ENCODE measurements around the gene ICAM3.

DNA sequence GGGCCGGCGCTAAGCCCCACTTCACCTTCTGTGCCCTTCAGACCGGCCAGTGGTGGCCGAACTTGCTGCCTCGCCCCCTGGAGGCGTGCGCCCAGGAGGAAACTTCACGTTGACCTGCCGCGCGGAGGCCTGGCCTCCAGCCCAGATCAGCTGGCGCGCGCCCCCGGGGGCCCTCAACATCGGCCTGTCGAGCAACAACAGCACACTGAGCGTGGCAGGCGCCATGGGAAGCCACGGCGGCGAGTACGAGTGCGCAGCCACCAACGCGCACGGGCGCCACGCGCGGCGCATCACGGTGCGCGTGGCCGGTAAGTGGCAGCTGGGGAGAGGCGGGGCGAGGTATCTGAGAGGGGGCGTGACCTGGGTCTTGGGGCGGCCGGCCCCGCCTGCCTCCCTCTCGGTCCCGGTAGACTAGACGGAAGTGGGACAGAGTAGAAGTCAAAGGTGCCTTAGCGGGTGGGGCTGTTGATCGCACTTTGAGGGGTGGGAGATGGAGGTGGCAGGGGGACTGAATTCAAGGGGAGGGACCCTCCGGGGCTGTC lies 44.0 kb downstream of the ICAM3 start:
- TF ChIP-seq, protein P1, sequence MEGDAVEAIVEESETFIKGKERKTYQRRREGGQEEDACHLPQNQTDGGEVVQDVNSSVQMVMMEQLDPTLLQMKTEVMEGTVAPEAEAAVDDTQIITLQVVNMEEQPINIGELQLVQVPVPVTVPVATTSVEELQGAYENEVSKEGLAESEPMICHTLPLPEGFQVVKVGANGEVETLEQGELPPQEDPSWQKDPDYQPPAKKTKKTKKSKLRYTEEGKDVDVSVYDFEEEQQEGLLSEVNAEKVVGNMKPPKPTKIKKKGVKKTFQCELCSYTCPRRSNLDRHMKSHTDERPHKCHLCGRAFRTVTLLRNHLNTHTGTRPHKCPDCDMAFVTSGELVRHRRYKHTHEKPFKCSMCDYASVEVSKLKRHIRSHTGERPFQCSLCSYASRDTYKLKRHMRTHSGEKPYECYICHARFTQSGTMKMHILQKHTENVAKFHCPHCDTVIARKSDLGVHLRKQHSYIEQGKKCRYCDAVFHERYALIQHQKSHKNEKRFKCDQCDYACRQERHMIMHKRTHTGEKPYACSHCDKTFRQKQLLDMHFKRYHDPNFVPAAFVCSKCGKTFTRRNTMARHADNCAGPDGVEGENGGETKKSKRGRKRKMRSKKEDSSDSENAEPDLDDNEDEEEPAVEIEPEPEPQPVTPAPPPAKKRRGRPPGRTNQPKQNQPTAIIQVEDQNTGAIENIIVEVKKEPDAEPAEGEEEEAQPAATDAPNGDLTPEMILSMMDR (IDR thresholded peaks at IDR 0.05; ENCODE audit: insufficient read depth, low read depth, low read length): no peak
- TF ChIP-seq EZH2 (IDR thresholded peaks at IDR 0.05; ENCODE audit: insufficient read depth, low read length): peak; percentile 75

All from astrocyte (in vitro differentiated cells and primary cell).